HCT116 (cell line): ENCODE data around the gene CALN1. TPM values are rescaled to one million over a fixed set of nuclear protein-coding genes. Genes with fewer than 3 reads are reported as not detected.

Source experiments
- ATAC-seq: fragments of 200-7000 bp; cut with Tn5 transposase; 2 replicates; pipeline ENCODE4 v1.9.1; 2020; ENCODE audit warnings: mild to moderate bottlenecking, moderate library complexity
- BruUV-seq: library from RNA; stranded (reverse); fragments of 400-500 nt; replicated peaks from 2 replicates; lab custom pipeline; 2021; lab: Mats Ljungman, UMichigan
- CTCF ChIA-PET: fragments of 300-600 bp; sonication (Branson Sonifier 250); formaldehyde crosslinking; loops from one replicate; lab custom pipeline; 2021; ENCODE audit warnings: antibody characterized with exemption; lab: Charles Lee
- POLR2A ChIA-PET: fragments of 300-600, 350-600 bp; sonication (Branson Sonifier 250); formaldehyde crosslinking; loops from one replicate; lab custom pipeline; 2021; ENCODE audit warnings: antibody characterized with exemption; lab: Charles Lee
- RAD21 ChIA-PET, 2 experiments: fragments of 300-600 bp; sonication (Branson Sonifier 250); formaldehyde crosslinking; loops; one replicate each; lab custom pipeline; 2023; ENCODE audit warnings: low total read pairs in 2 of 2; ENCODE audit not compliant: uncharacterized antibody in 2 of 2, unreplicated experiment in 2 of 2, low non-redundant PET in 1 of 2; lab: Charles Lee
- DNase-seq: peaks from one replicate; pipeline ENCODE4 v3.0.0-alpha.2; 2010; ENCODE audit warnings: low read depth, low spot score
- H2AFZ ChIP-seq: fragments of 200-600 bp; shearing (Covaris generic), sonication (generic); 2 replicates; pipeline ENCODE4 v1.6.1; 2017; ENCODE audit warnings: low read depth, mixed run types, mixed read lengths, antibody characterized with exemption, low read length; ENCODE audit not compliant: poor library complexity, severe bottlenecking
- H3K27ac ChIP-seq: 2 replicates; pipeline ENCODE4 v1.5.1; 2012; ENCODE audit warnings: low read depth, low read length
- H3K27me3 ChIP-seq: fragments of 200-600 bp; sonication (generic); 2 replicates; pipeline ENCODE4 v1.6.1; 2016; ENCODE audit warnings: mixed run types, low read length, mixed read lengths; ENCODE audit not compliant: insufficient read depth
- H3K36me3 ChIP-seq, 2 experiments: fragments of 200-500 bp in 1 of 2; fragments of 200-600 bp in 1 of 2; sonication (Bioruptor generic) in 1 of 2; sonication (generic) in 1 of 2; 2 replicates each; pipeline versions ENCODE4 v1.5.1 to v1.6.1; 2014 to 2016; ENCODE audit warnings: low read length in 2 of 2, inconsistent platforms in 1 of 2, mixed read lengths in 1 of 2, mixed run types in 1 of 2; ENCODE audit not compliant: insufficient read depth in 2 of 2, control insufficient read depth in 1 of 2
- H3K4me1 ChIP-seq, 2 experiments: fragments of 200-600 bp in 1 of 2; sonication (generic) in 1 of 2; 2 replicates each; pipeline versions ENCODE4 v1.5.1 to v1.6.1; 2012 to 2017; ENCODE audit warnings: low read length in 2 of 2, inconsistent platforms in 1 of 2, mild to moderate bottlenecking in 1 of 2, mixed read lengths in 1 of 2, mixed run types in 1 of 2, moderate library complexity in 1 of 2; ENCODE audit not compliant: insufficient read depth in 2 of 2, control insufficient read depth in 1 of 2
- H3K4me2 ChIP-seq: fragments of 200-600 bp; sonication (generic); 2 replicates; pipeline ENCODE4 v1.6.1; 2017; ENCODE audit warnings: mixed run types, low read length, mixed read lengths
- H3K4me3 ChIP-seq, 2 experiments: fragments of 200-600 bp in 1 of 2; sonication (generic) in 1 of 2; replicated peaks in 1 of 2; 2 replicates each; pipeline ENCODE4 v1.5.1; 2011 to 2016; ENCODE audit warnings: low read length in 2 of 2, control low read depth in 1 of 2, low read depth in 1 of 2, mild to moderate bottlenecking in 1 of 2, mixed read lengths in 1 of 2, mixed run types in 1 of 2
- H3K79me2 ChIP-seq: fragments of 200-600 bp; sonication (generic); 2 replicates; pipeline ENCODE4 v1.6.1; 2017; ENCODE audit warnings: mild to moderate bottlenecking, mixed run types, low read length, moderate library complexity, mixed read lengths; ENCODE audit not compliant: insufficient read depth
- H3K9ac ChIP-seq: fragments of 200-600 bp; sonication (generic); 2 replicates; pipeline ENCODE4 v1.6.1; 2016; ENCODE audit warnings: low read length, mixed read lengths
- H3K9me2 ChIP-seq: fragments of 200-600 bp; sonication (generic), shearing (Covaris generic); 2 replicates; pipeline ENCODE4 v1.6.1; 2017; ENCODE audit warnings: mixed run types, mild to moderate bottlenecking, moderate library complexity; ENCODE audit not compliant: insufficient read depth
- H3K9me3 ChIP-seq, 2 experiments: fragments of 200-500 bp in 1 of 2; fragments of 200-600 bp in 1 of 2; sonication (Bioruptor generic) in 1 of 2; sonication (generic) in 1 of 2; 2 replicates each; pipeline ENCODE4 v1.6.1; 2014 to 2017; ENCODE audit warnings: low read length in 2 of 2, mixed read lengths in 2 of 2, inconsistent platforms in 1 of 2, low read depth in 1 of 2, mild to moderate bottlenecking in 1 of 2, mixed run types in 1 of 2, moderate library complexity in 1 of 2; ENCODE audit not compliant: control insufficient read depth in 1 of 2, insufficient read depth in 1 of 2
- H4K20me1 ChIP-seq: fragments of 200-600 bp; sonication (generic), shearing (Covaris generic); 2 replicates; pipeline ENCODE4 v1.6.1; 2017; ENCODE audit warnings: mixed run types, mild to moderate bottlenecking, moderate library complexity; ENCODE audit not compliant: insufficient read depth
- CBX3 ChIP-seq: IDR thresholded peaks from 2 replicates; pipeline ENCODE4 v1.6.1; 2012; ENCODE audit warnings: low read depth
- CEBPB ChIP-seq: IDR thresholded peaks from 2 replicates; pipeline ENCODE4 v1.6.1; 2012; ENCODE audit warnings: low read depth
- EZH2phosphoT487 ChIP-seq: fragments of 200-600 bp; IDR thresholded peaks from 2 replicates; pipeline ENCODE4 v1.6.1; 2018; ENCODE audit warnings: antibody characterized with exemption, borderline replicate concordance
- JUND ChIP-seq: IDR thresholded peaks from 2 replicates; pipeline ENCODE4 v1.6.1; 2012
- RAD21 ChIP-seq: IDR thresholded peaks from 2 replicates; pipeline ENCODE4 v1.6.1; 2012; ENCODE audit warnings: low read depth, mild to moderate bottlenecking
- SP1 ChIP-seq: IDR thresholded peaks from 2 replicates; pipeline ENCODE4 v1.6.1; 2012; ENCODE audit warnings: low read depth
- SRF ChIP-seq: IDR thresholded peaks from 2 replicates; pipeline ENCODE4 v1.6.1; 2012; ENCODE audit warnings: low read depth
- ZNF274 ChIP-seq: fragments of 200-500 bp; sonication (Bioruptor generic); IDR thresholded peaks from 2 replicates; pipeline ENCODE4 v1.6.1; 2014; ENCODE audit warnings: mild to moderate bottlenecking, low read depth, low read length, inconsistent platforms
- intact Hi-C: fragments of 100-400 bp; cut with micrococcal nuclease; formaldehyde crosslinking; loops from 2 replicates; pipeline ENCODE4 v1.10.0; 2022
- total RNA-seq: library from RNA; stranded (reverse); gene quantifications from one replicate; pipeline ENCODE4 v1.2.1, GENCODE V29; 2021; ENCODE audit not compliant: unreplicated experiment
- TF ChIP-seq, protein P1 (sequence below): IDR thresholded peaks from 2 replicates; pipeline ENCODE4 v1.6.1; 2011; ENCODE audit warnings: mild to moderate bottlenecking, low read length, moderate library complexity; ENCODE audit not compliant: insufficient replicate concordance; ENCODE audit errors: extremely low read depth
- TF ChIP-seq, protein P2 (sequence below): IDR thresholded peaks from 2 replicates; pipeline ENCODE4 v1.6.1; 2012; ENCODE audit warnings: low read depth
- TF ChIP-seq, protein P3 (sequence below), 3 experiments: fragments of 200-600 bp in 1 of 3; sonication (generic) in 1 of 3; IDR thresholded peaks in 2 of 3; conservative IDR thresholded peaks in 1 of 3; 2 replicates each; pipeline ENCODE4 v1.5.1; 2012 to 2017; ENCODE audit warnings: low read depth in 2 of 3, low read length in 2 of 3, antibody characterized with exemption in 1 of 3, borderline replicate concordance in 1 of 3, control low read depth in 1 of 3, mild to moderate bottlenecking in 1 of 3, mixed read lengths in 1 of 3, mixed run types in 1 of 3, moderate library complexity in 1 of 3; ENCODE audit not compliant: insufficient read depth in 1 of 3

Gene CALN1
- total RNA-seq, 1 experiment from 2014 or later: 0.17 TPM

DNA sequence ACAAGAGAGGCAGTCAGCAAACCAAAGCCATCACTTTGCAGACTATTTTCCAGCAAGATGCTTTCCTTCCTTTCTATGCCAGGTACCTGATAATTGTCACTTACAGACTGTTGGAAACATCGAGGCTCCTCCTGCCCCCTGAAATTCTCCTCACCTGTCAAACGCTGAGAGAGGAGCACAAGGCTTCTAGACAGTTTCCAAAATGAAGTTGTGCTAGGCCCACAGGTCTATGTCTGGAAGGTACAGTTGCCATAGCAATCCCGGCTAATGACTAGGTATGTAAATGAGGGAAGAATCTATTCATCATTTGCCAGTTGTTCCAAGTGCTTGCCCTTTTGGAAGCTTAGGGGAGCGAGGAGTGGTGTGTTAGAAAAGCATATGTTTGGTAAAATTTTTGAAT is 334.4 kb downstream of the CALN1 start:
- no peak for TF ChIP-seq ZNF274
- TF ChIP-seq, protein P1, sequence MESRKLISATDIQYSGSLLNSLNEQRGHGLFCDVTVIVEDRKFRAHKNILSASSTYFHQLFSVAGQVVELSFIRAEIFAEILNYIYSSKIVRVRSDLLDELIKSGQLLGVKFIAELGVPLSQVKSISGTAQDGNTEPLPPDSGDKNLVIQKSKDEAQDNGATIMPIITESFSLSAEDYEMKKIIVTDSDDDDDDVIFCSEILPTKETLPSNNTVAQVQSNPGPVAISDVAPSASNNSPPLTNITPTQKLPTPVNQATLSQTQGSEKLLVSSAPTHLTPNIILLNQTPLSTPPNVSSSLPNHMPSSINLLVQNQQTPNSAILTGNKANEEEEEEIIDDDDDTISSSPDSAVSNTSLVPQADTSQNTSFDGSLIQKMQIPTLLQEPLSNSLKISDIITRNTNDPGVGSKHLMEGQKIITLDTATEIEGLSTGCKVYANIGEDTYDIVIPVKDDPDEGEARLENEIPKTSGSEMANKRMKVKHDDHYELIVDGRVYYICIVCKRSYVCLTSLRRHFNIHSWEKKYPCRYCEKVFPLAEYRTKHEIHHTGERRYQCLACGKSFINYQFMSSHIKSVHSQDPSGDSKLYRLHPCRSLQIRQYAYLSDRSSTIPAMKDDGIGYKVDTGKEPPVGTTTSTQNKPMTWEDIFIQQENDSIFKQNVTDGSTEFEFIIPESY: no peak
- TF ChIP-seq EZH2phosphoT487: no peak
- no peak for TF ChIP-seq JUND
- no peak for TF ChIP-seq RAD21
- no peak for TF ChIP-seq CBX3
- TF ChIP-seq, protein P2, sequence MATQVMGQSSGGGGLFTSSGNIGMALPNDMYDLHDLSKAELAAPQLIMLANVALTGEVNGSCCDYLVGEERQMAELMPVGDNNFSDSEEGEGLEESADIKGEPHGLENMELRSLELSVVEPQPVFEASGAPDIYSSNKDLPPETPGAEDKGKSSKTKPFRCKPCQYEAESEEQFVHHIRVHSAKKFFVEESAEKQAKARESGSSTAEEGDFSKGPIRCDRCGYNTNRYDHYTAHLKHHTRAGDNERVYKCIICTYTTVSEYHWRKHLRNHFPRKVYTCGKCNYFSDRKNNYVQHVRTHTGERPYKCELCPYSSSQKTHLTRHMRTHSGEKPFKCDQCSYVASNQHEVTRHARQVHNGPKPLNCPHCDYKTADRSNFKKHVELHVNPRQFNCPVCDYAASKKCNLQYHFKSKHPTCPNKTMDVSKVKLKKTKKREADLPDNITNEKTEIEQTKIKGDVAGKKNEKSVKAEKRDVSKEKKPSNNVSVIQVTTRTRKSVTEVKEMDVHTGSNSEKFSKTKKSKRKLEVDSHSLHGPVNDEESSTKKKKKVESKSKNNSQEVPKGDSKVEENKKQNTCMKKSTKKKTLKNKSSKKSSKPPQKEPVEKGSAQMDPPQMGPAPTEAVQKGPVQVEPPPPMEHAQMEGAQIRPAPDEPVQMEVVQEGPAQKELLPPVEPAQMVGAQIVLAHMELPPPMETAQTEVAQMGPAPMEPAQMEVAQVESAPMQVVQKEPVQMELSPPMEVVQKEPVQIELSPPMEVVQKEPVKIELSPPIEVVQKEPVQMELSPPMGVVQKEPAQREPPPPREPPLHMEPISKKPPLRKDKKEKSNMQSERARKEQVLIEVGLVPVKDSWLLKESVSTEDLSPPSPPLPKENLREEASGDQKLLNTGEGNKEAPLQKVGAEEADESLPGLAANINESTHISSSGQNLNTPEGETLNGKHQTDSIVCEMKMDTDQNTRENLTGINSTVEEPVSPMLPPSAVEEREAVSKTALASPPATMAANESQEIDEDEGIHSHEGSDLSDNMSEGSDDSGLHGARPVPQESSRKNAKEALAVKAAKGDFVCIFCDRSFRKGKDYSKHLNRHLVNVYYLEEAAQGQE: no peak
- no peak for TF ChIP-seq SP1
- TF ChIP-seq SRF: no peak
- TF ChIP-seq CEBPB: no peak
- TF ChIP-seq, protein P3, sequence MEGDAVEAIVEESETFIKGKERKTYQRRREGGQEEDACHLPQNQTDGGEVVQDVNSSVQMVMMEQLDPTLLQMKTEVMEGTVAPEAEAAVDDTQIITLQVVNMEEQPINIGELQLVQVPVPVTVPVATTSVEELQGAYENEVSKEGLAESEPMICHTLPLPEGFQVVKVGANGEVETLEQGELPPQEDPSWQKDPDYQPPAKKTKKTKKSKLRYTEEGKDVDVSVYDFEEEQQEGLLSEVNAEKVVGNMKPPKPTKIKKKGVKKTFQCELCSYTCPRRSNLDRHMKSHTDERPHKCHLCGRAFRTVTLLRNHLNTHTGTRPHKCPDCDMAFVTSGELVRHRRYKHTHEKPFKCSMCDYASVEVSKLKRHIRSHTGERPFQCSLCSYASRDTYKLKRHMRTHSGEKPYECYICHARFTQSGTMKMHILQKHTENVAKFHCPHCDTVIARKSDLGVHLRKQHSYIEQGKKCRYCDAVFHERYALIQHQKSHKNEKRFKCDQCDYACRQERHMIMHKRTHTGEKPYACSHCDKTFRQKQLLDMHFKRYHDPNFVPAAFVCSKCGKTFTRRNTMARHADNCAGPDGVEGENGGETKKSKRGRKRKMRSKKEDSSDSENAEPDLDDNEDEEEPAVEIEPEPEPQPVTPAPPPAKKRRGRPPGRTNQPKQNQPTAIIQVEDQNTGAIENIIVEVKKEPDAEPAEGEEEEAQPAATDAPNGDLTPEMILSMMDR (IDR thresholded peaks at IDR 0.05 in 2 of 3, conservative IDR thresholded peaks at IDR 0.05 in 1 of 3; ENCODE audit: borderline replicate concordance in 1 of 3, insufficient read depth in 1 of 3, low read depth in 2 of 3, low read length in 2 of 3): no peak
- no TSS peak for BruUV-seq
- H3K79me2 ChIP-seq: no peaks in the 10 kb centered on the region
- no peak overlapping the region for H3K9ac ChIP-seq
- no peak overlapping the region for H2AFZ ChIP-seq
- ChIA-PET POLR2A (no interaction called here), RAD21 (no interaction called here), CTCF (no interaction called here)
- H3K27me3 ChIP-seq: no peaks in the 10 kb centered on the region
- intact Hi-C loops: no loop called here
- no peaks in the 10 kb centered on the region for H3K9me2 ChIP-seq
- no peaks in the 10 kb centered on the region for H4K20me1 ChIP-seq
- peaks cover 0 to 6% of the 10 kb centered on the region in 2 experiments; a peak in 1 of 4 replicates for H3K9me3 ChIP-seq
- H3K4me2 ChIP-seq: no peak overlapping the region
- H3K27ac ChIP-seq: no peak overlapping the region
- H3K4me3 ChIP-seq: no peak overlapping the region
- no peak for ATAC-seq
- H3K4me1 ChIP-seq: no peaks in the 10 kb centered on the region
- no peak for DNase-seq
- H3K36me3 ChIP-seq: no peaks in the 10 kb centered on the region
